ENCODE measurements around the gene NDUFV1.
A peak's percentile ranks its signal among the peaks of the same experiment; 100 is the strongest.

DNA sequence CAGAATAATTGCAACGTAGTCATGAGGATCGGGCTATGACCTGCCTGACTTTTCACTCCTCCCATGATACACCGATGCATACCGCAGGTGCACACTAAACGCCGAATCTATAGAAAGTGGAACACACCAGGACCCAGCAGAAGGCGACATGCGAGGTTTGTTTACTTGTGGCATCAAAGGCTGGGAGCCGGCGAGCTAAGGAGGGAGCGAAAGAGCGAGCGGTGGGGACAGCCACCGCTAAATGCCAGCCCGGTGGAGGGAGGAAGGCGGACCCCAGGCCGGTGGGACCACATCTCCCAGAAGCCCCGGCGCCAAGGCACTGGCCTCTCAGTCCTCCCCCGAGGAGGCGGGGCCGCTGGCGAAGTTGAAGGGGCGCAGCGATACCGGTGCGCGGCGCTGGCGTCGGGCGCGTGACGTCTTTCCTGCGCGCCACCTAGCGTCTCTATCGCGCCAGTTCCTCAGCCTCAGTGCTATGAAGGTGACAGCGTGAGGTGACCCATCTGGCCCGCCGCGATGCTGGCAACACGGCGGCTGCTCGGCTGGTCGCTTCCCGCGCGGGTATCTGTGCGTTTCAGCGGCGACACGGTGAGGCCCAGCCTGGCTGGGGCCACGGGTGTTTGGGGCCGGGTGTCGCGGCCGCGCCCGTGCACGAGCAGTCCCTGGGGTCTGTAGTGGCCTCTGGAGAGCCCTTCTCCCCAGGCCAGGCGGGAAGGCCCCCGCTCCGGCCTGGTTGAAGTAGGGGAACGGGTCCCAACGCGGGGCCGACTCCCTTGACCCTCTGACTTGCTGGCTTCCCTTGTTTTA, at the start of gene NDUFV1:
- TF ChIP-seq CTCF (IDR thresholded peaks at IDR 0.05; ENCODE audit: low read depth, low read length, poor library complexity, severe bottlenecking) (peak; percentile 59), EZH2phosphoT487 (IDR thresholded peaks at IDR 0.05; ENCODE audit: borderline replicate concordance, low read length) (no peak)
